Liver (tissue), 9 donors: ENCODE data around the gene PRSS3. TPM values are rescaled to one million over a fixed set of nuclear protein-coding genes. Genes with fewer than 3 reads are reported as not detected.

Experiments
- DNase-seq: peaks from one replicate; pipeline ENCODE4 v3.0.0-alpha.2; 2017; ENCODE audit warnings: low spot score
- H3K27ac ChIP-seq, 2 donors: one replicate each; pipeline ENCODE4 v1.7.0; 2013; ENCODE audit warnings: inconsistent platforms in 2 of 2, low read length in 2 of 2, control low read depth in 1 of 2, low read depth in 1 of 2, mild to moderate bottlenecking in 1 of 2
- H3K27me3 ChIP-seq, 4 donors: one replicate each; pipeline versions ENCODE4 v1.6.1 to v1.7.0; 2013; ENCODE audit warnings: low read length in 3 of 4, inconsistent platforms in 1 of 4, mild to moderate bottlenecking in 1 of 4, moderate library complexity in 1 of 4; ENCODE audit not compliant: control insufficient read depth in 4 of 4, insufficient read depth in 4 of 4
- H3K36me3 ChIP-seq, 4 donors: one replicate each; pipeline versions ENCODE4 v1.6.1 to v1.7.0; 2013; ENCODE audit warnings: low read length in 3 of 4, mild to moderate bottlenecking in 3 of 4, low read depth in 1 of 4, moderate library complexity in 1 of 4; ENCODE audit not compliant: control insufficient read depth in 4 of 4, insufficient read depth in 3 of 4
- H3K4me1 ChIP-seq, 4 donors: one replicate each; pipeline versions ENCODE4 v1.6.1 to v1.7.0; 2013; ENCODE audit warnings: low read length in 3 of 4, mild to moderate bottlenecking in 3 of 4, moderate library complexity in 1 of 4; ENCODE audit not compliant: control insufficient read depth in 4 of 4, insufficient read depth in 4 of 4
- H3K4me3 ChIP-seq, 3 donors: one replicate each; pipeline versions ENCODE4 v1.6.1 to v1.7.0; 2013; ENCODE audit warnings: low read length in 3 of 3, control low read depth in 1 of 3, low read depth in 1 of 3, mild to moderate bottlenecking in 1 of 3
- H3K9ac ChIP-seq, 2 donors: one replicate each; pipeline ENCODE4 v1.7.0; 2013; ENCODE audit warnings: low read length in 2 of 2, mild to moderate bottlenecking in 2 of 2, moderate library complexity in 2 of 2, control low read depth in 1 of 2, low read depth in 1 of 2
- H3K9me3 ChIP-seq, 4 donors: one replicate each; pipeline versions ENCODE4 v1.6.1 to v1.7.0; 2013; ENCODE audit warnings: low read length in 3 of 4; ENCODE audit not compliant: control insufficient read depth in 4 of 4
- CTCF ChIP-seq: fragments of 150-350 bp; IDR thresholded peaks from 2 replicates; pipeline ENCODE4 v1.5.1; 2017; ENCODE audit warnings: improper control_type of control experiment, low read depth, low read length; ENCODE audit not compliant: missing input control
- EGR1 ChIP-seq, 2 donors: IDR thresholded peaks; 2 replicates each; pipeline ENCODE4 v1.6.1; 2016 to 2018; ENCODE audit warnings: antibody characterized with exemption in 2 of 2, low read depth in 2 of 2
- FOXA1 ChIP-seq: IDR thresholded peaks from 2 replicates; pipeline ENCODE4 v1.6.1; 2016; ENCODE audit warnings: antibody characterized with exemption
- FOXA2 ChIP-seq: IDR thresholded peaks from 2 replicates; pipeline ENCODE4 v1.6.1; 2016; ENCODE audit warnings: antibody characterized with exemption
- GABPA ChIP-seq, 2 donors: IDR thresholded peaks in 1 of 2; conservative IDR thresholded peaks in 1 of 2; 2 replicates each; pipeline ENCODE4 v1.6.1; 2016; ENCODE audit warnings: antibody characterized with exemption in 2 of 2, mild to moderate bottlenecking in 1 of 2, moderate library complexity in 1 of 2
- HNF4A ChIP-seq, 2 donors: conservative IDR thresholded peaks; 2 replicates each; pipeline ENCODE4 v1.6.1; 2016; ENCODE audit warnings: antibody characterized with exemption in 2 of 2, mild to moderate bottlenecking in 2 of 2
- HNF4G ChIP-seq: IDR thresholded peaks from 2 replicates; pipeline ENCODE4 v1.6.1; 2016; ENCODE audit warnings: antibody characterized with exemption
- JUND ChIP-seq, 2 donors: IDR thresholded peaks; 2 replicates each; pipeline ENCODE4 v1.6.1; 2016; ENCODE audit warnings: antibody characterized with exemption in 2 of 2
- MAX ChIP-seq: IDR thresholded peaks from 2 replicates; pipeline ENCODE4 v1.6.1; 2016; ENCODE audit warnings: antibody characterized with exemption
- NR2F2 ChIP-seq: IDR thresholded peaks from 2 replicates; pipeline ENCODE4 v1.6.1; 2016; ENCODE audit warnings: antibody characterized with exemption
- RAD21 ChIP-seq, 2 donors: IDR thresholded peaks; 2 replicates each; pipeline ENCODE4 v1.6.1; 2016; ENCODE audit warnings: antibody characterized with exemption in 2 of 2, mild to moderate bottlenecking in 2 of 2
- REST ChIP-seq: IDR thresholded peaks from 2 replicates; pipeline ENCODE4 v1.6.1; 2016; ENCODE audit warnings: antibody characterized with exemption, mild to moderate bottlenecking
- RXRA ChIP-seq, 2 donors: IDR thresholded peaks; 2 replicates each; pipeline ENCODE4 v1.6.1; 2017 to 2018; ENCODE audit warnings: antibody characterized with exemption in 2 of 2, mild to moderate bottlenecking in 1 of 2
- SP1 ChIP-seq: IDR thresholded peaks from 2 replicates; pipeline ENCODE4 v1.6.1; 2018; ENCODE audit warnings: antibody characterized with exemption, mild to moderate bottlenecking
- TAF1 ChIP-seq: conservative IDR thresholded peaks from 2 replicates; pipeline ENCODE4 v1.6.1; 2016; ENCODE audit warnings: antibody characterized with exemption, mild to moderate bottlenecking
- ZBTB33 ChIP-seq: IDR thresholded peaks from 2 replicates; pipeline ENCODE4 v1.6.1; 2016; ENCODE audit warnings: antibody characterized with exemption
- WGBS: extraction: QIAGEN DNeasy Blood & Tissue Kit; methylation state at CpG from one replicate; pipeline ENCODE4 v1.1.7; 2013; 5-methylcytosine and 5-hydroxymethylcytosine counted together
- polyA plus RNA-seq, 2 donors: library from polyadenylated mRNA; stranded (reverse) in 1 of 2; unstranded in 1 of 2; fragments of 200-250 nt in 1 of 2; fragments of >200 nt in 1 of 2; fragmentation: Nextera tagmentation in 1 of 2; extraction: Ambion mirVana in 1 of 2; gene quantifications; one replicate each; pipeline versions ENCODE4 v1.2.1 to v1.2.3, GENCODE V29; 2013 to 2015
- total RNA-seq, 2 donors: library from RNA; depleted of rRNA; stranded (reverse); fragments of >200 nt; gene quantifications; one replicate each; pipeline ENCODE4 v1.2.3, GENCODE V29; 2014
- donor health status: healthy.
- donor health status: healthy.
- donor health status: healthy.
- donor health status: healthy.
- donor health status: healthy.

PRSS3 gene
- total and polyA plus RNA-seq, 4 donors: 0.25 to 8.7 (median 3.0) TPM

- DNase-seq: peak; percentile 70
- under 1% methylated on average over 81 of the region's 81 CpGs for WGBS
- Histone ChIP-seq H3K4me1 (peaks cover 5 to 42% (median 15%) of the 10 kb centered on the region in 4 donors), H3K4me3 (peak overlapping the region; percentile 94 to 97 (median 97)), H3K9ac (peak overlapping the region; percentile 66 to 82), H3K27me3 (no peaks in the 10 kb centered on the region), H3K27ac (peak overlapping the region; percentile 94 to 98), H3K36me3 (no peaks in the 10 kb centered on the region), H3K9me3 (no peaks in the 10 kb centered on the region)
- TF ChIP-seq EGR1 (IDR thresholded peaks at IDR 0.05; ENCODE audit: low read depth in 2 of 2): no peak
- peak; percentile 22 for TF ChIP-seq CTCF
These were observed 22.2 kb downstream of the PRSS3 start for GRCh38 chr9:33817327-33818166.

- TF ChIP-seq HNF4G: peak; percentile 56
- TF ChIP-seq JUND (IDR thresholded peaks at IDR 0.05): peak; percentile 12 to 40
- no peak for TF ChIP-seq ZBTB33
- TF ChIP-seq RXRA (IDR thresholded peaks at IDR 0.05): peak; percentile 48 to 60
- TF ChIP-seq MAX: no peak
- no peak for TF ChIP-seq FOXA1
- TF ChIP-seq RAD21 (IDR thresholded peaks at IDR 0.05): peak; percentile 12 to 23
- TF ChIP-seq GABPA (IDR thresholded peaks at IDR 0.05 in 1 of 2, conservative IDR thresholded peaks at IDR 0.05 in 1 of 2): no peak
- peak; percentile 83 to 84 for TF ChIP-seq HNF4A (conservative IDR thresholded peaks at IDR 0.05)
- TF ChIP-seq CTCF: no peak
- TF ChIP-seq TAF1: peak; percentile 25
- peak; percentile 47 for TF ChIP-seq REST
- TF ChIP-seq SP1: peak; percentile 73
- no peak for TF ChIP-seq FOXA2
- TF ChIP-seq EGR1 (IDR thresholded peaks at IDR 0.05; ENCODE audit: low read depth in 2 of 2): peak in 1 of 2 donors; percentile 39
- TF ChIP-seq NR2F2: no peak
- Histone ChIP-seq H3K4me3 (peak overlapping the region; percentile 94 to 97 (median 97)), H3K4me1 (peaks cover 5 to 42% (median 15%) of the 10 kb centered on the region in 4 donors), H3K36me3 (no peaks in the 10 kb centered on the region), H3K9ac (peak overlapping the region; percentile 88 to 92), H3K9me3 (no peaks in the 10 kb centered on the region), H3K27me3 (no peaks in the 10 kb centered on the region), H3K27ac (peak overlapping the region; percentile 94 to 98)
- no peak for DNase-seq
- under 1% methylated on average over 18 of the region's 18 CpGs for WGBS
These were observed 22.9 kb downstream of the PRSS3 start for GRCh38 chr9:33818167-33818846.
